ENCODE data around the gene CLMN.

The CLMN gene

GRCh38 chr14:95321693-95322455, 2.2 kb upstream of the CLMN start:
- no peak for DNase-seq (ENCODE audit: low read depth in 2 of 2)

DNA sequence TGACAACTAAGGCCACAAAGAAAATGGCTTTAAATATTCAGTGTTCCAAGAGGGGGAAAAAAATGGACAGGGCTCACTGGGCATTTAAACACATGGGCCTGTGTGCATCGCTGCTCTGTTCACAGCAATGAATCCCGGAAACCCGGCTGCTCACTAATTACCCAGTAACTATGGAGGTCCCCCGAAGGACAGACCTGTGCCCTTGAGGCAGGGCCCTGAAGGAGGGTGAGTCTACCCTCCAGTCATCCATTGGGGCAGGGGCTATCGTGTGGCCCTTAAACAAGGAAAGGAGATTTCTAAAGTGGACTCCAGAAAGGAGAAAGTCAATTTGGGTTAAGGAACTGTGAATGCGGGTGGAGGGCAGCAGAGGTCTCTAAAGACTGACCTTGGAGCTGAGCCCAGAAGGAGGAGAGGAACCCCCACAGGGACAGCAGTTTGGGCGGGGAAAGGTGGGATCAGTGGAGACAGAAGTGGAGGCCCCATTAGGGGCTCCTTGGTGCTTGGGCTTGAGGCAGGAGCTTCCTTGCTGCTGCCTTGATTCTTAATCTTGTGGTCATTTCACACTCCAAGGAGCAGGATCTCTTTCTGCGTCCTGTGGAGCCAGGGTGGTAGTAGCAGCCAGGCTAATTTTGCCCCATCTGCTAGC, 1.4 kb upstream of the CLMN start:
- no peak for DNase-seq (ENCODE audit: low read depth in 2 of 2)

DNA sequence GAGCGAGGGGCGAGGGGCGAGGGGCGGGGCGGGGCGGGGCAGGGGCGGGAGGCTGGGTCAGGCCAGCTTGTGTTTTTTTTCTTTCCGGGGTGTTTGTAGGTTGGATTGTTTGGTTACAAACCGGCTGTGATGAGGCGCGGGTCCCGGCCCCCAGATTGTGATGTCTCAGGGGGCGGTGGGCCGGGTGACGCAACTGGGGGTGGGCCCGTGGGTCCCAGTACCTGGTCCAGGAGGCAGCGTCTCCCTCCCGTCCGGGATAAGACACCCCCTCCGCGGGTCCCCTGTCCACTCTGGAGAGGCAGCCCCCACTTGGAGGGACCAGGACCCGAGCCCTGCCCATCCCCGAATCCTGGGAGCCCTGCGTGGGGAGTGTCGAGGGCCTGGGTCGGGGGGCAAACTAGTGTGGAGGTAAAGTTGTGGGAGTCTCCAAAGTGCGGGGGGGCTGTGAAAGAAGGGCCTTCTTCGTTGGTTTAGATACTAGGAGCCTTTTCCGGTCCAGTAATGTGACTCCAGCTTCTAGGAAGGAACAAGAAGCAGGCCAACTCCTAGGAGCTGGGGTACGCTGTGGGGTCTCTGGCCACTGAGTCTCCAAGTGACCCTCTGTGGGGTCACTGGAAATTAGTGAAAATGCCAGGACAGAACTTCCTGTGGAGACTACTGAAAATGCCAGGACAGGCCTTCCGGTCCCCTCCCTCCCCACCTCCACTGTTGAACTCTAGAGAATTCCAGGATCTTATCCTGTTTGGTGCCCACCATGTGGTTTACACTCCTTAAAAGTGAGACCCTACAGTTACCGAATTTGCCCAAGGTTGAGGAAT, 579 bp upstream of the CLMN start:
- DNase-seq (ENCODE audit: low read depth in 2 of 2), result no peak

- DNase-seq (ENCODE audit: low read depth in 2 of 2), result no peak
Observed at GRCh38 chr14:95318399-95319311, 1.1 kb downstream of the CLMN start.

- no peak for DNase-seq (ENCODE audit: low read depth in 2 of 2)
Observed at GRCh38 chr14:95317817-95318343, 1.8 kb downstream of the CLMN start.

- no peak for DNase-seq (ENCODE audit: low read depth in 2 of 2)
Observed at GRCh38 chr14:95316821-95317220, 2.9 kb downstream of the CLMN start.

DNA sequence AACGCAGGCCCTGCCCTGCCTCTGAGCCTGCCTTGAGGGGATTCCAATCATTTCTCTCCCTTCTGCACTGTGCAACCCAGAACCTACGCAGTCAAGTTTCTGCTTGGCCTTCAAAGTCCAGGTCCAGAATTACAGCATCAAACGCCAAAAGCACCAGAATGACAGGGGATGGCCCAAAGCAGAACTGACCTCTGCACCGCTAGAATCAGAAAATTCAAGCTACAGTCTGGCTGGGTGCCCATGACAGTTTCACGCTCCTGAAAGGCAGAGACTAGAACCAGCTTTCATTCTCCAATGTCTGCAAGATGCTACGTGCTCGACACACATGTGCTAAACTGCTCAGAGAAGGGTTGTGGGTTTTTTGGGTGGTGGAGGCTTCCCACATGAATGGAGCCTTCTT, 4.1 kb downstream of the CLMN start:
- DNase-seq (ENCODE audit: low read depth in 2 of 2), result no peak

DNA sequence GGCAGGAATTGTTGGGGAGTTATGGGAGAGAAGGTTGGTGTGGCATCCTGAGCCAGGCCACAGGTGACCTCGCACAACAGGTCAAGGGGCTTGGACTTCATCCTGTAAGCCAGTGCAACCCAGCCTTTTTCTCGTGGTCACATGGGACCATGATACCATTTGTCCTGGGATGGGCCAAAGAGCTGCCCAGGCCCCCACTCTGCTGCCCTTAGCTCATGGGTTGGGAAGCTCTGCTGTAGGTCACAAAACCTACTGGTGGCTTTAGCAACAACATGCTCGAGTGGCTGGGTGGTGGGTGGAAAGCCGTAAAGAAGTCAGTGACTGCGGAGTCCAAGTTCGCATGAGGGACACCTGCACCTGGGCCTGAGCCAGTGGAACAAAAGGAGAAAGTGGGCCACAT, 4.6 kb downstream of the CLMN start:
- DNase-seq (ENCODE audit: low read depth in 2 of 2), result no peak

DNA sequence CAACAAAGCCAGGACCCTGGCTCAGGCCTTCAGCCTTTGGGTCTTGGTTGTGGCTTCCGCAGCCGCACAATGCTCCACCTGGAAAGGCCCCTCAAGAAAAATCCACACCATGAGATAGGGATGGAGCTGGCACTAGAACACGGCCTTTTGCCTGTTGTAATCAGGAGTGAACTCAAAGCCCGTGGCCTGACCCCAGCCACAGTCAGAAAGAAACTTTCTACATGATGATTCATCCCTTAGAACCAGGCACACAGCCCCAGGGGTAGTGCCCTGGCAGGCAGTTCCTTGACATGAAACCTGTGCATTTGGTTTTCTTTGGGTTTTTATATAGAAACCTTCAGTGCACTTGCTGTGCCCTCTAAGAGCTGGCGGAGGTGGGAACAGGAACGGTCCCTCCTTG, 5.1 kb downstream of the CLMN start:
- DNase-seq (ENCODE audit: low read depth in 2 of 2), result no peak

DNA sequence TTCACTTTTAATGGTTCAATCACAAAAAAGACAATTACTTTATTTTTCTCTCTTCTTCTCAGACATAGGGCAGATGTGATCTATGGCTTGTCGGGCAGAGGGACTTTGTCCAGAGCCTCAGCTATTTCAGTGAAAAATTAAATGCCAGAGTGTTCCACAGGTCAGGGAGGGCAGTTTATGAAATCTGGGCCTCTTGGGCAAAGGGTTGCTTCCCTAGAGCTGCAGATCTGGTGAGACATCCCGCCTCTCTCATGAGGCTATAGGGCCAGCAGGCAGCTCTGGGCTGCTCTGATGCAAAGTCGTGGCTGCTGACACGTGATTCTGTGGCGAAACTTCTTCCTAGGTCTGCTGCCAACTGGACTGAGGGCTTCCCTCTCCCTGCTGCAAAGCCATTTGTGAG, 6.0 kb downstream of the CLMN start:
- no peak for DNase-seq (ENCODE audit: low read depth in 2 of 2)

- no peak for DNase-seq (ENCODE audit: low read depth in 2 of 2)
Observed at GRCh38 chr14:95313190-95313589, 6.5 kb downstream of the CLMN start.

- DNase-seq (ENCODE audit: low read depth in 2 of 2), result no peak
Observed at GRCh38 chr14:95312311-95312710, 7.4 kb downstream of the CLMN start.

- no peak for DNase-seq (ENCODE audit: low read depth in 2 of 2)
Observed at GRCh38 chr14:95311752-95312151, 8.0 kb downstream of the CLMN start.

DNA sequence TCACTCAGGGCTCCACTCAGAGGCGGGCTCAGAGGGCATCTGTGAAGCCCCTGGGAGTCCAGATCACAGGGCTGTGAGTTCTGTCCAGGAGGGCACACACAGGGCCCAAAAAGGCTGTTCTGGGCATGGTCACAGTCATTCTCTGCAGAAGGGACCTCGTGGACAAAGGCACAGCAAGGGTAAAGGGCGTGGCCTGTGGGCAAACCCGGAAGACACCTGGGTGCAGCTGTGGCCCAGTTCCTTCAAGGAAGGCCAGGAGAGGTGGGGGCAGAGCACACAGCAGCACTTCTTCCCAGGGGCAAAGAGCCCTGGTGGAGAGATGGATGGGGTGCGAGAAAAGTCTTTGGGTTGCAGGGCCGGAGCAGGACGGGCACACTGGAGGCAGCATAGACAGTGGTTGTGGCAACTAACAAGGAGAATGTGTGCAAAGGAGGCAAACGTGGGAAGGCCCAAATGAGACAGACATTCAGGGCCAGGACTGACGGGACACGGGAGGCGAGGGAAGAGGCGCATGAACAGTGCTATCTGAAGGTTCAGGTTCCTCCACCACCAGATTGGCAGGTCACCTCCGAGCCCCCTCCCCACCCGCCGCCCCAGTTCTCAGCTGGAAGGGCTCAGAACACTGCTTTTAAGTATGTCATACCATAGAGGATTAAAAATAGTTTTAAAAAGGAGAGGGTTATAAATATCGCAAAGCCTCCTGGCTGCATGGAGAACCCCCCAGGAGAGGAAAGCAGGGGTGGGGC, 8.9 kb downstream of the CLMN start:
- no peak for DNase-seq (ENCODE audit: low read depth in 2 of 2)

DNA sequence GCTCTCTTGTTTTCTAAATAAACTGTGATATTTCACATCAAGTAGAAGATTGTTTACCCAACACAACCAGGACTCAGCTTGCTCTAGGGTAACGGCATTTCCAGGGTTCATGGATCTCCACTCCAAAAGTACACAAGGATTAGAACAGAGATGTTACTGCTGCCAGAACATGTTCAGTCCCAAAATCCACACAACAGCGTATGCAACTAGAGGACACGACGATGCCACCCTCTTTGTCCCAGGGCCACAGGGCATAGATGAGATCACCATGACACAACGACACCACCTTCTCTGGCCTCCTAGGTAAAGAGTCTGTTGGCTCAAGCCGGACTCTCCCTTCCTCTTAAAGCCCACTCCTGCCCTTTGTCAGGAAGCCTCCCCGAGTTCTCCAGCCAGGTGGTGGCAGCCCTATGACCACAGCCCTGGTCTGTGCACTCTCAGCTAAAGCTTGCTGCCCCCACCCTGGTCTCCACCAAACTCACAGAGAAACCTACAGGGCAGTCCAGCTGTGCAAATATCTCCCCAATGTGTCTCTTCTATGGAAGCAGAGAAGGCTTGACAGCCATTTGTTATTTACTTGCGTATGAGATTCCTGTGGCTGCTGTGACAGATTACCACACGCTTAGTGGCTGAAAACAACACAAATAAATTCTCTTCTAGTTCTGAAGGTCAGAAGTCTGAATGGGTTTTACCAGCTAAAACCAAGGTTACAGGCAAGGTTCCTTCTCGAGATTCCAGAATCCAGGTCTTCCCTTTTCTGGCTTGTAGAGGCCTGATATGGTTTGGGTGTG, 10.3 kb downstream of the CLMN start:
- DNase-seq (ENCODE audit: low read depth in 2 of 2), result no peak

GRCh38 chr14:95308073-95308472, 11.6 kb downstream of the CLMN start:
- DNase-seq (ENCODE audit: low read depth in 2 of 2), result no peak

DNA sequence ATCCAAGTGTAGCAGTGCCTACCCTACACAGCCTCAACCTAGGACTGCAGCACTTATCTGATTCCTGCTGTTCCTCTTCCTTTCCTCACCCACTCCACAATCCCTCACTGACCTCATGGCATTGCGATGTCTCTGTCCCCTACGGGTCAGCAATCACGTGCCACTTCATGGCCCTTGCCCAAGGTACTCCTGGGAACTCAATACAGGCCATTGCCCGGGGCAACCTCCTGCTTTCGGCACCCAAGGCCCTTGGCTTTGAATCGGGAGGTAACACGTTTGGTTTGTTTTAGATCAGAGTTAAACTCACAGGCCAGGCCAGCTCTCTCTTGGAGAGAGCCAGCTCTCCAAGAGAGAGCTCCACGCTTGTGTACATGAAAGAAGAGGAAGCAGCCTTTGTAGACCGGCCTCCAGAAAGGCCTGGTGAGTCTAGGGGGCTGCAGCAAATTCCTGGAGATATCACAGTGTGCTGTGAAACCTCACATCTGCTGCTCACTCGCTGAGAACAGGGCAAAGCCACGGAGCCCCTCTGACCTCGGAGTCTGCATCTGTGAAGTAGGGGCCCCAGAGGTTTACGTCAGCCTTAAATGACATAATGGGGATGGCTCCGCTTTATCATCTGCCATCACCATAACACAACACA, 12.2 kb downstream of the CLMN start:
- DNase-seq (ENCODE audit: low read depth in 2 of 2), result no peak

- no peak for DNase-seq (ENCODE audit: low read depth in 2 of 2)
Observed at GRCh38 chr14:95305940-95306339, 13.8 kb downstream of the CLMN start.

- DNase-seq (ENCODE audit: low read depth in 2 of 2), result no peak
Observed at GRCh38 chr14:95305145-95305544, 14.6 kb downstream of the CLMN start.

All from activated CD8-positive, alpha-beta memory T cell treated with anti-CD3 and anti-CD28 coated beads for 4 hours (primary cell).